HG03571 (cell line): ENCODE measurements around the gene GPR35.

Experiments used
- ATAC-seq: cut with Tn5 transposase; IDR thresholded peaks from one replicate; pipeline ENCODE4 v1.9.1; 2021; ENCODE audit not compliant: unreplicated experiment

Gene GPR35

DNA sequence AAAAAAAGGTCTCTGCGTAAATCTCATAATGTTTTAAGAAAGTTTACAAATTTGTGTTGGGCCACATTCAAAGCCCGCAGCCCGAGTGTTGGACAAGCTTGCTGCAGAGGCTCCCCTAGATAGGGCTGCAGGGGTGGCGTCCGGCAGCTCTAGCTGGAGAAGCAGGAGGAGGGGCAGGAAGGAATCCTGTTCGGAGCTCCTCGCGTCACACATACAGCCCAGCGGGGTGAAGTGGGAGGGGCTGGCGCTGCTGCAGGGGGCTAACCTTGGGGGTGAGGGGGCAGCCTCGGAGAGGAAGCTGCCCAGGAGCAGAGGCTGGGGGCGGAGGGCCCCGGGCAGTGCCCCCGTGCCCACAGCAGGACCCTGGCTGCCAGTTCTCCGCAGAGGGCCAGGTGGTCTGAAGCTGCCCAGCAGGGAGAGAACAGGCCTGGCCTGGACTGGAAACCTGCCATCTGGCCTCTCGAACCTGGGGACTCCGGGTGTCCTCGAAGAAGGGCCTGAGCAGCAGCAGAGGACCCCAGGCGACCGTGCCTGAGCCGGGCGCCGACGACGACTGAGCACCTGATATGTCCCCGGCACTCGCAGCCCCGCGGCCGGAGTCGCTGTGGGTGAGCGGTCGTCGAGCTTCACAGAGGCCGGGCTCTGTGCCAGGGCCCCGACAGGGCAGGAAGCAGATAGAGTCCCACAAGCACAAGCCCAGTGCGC, 2.6 kb upstream of the GPR35 start:
- ATAC-seq = no peak

DNA sequence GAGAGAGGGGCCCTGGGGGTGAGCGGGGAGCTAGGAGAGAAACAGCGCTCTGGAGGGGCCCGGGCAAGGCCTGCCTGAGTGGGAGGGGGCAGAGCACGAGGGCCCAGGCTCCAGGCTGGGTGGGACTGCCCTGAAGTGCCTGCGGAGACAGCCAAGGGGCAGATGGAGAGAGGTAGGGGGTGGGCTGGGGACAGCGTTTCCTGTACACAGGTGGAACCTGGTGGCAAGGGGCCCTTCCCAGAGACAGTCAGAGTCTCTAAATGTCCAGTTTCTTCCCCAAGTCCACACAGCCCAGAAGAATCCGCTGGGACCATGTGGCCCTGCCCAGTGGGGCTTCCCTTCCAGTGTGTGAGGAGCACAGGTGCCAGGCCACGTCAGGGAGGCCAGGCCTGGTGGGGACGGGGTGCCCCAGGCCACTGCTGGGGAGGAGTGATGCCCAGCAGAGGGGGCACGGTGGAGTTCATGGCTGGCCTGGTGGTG, 1.7 kb upstream of the GPR35 start:
- no peak for ATAC-seq

DNA sequence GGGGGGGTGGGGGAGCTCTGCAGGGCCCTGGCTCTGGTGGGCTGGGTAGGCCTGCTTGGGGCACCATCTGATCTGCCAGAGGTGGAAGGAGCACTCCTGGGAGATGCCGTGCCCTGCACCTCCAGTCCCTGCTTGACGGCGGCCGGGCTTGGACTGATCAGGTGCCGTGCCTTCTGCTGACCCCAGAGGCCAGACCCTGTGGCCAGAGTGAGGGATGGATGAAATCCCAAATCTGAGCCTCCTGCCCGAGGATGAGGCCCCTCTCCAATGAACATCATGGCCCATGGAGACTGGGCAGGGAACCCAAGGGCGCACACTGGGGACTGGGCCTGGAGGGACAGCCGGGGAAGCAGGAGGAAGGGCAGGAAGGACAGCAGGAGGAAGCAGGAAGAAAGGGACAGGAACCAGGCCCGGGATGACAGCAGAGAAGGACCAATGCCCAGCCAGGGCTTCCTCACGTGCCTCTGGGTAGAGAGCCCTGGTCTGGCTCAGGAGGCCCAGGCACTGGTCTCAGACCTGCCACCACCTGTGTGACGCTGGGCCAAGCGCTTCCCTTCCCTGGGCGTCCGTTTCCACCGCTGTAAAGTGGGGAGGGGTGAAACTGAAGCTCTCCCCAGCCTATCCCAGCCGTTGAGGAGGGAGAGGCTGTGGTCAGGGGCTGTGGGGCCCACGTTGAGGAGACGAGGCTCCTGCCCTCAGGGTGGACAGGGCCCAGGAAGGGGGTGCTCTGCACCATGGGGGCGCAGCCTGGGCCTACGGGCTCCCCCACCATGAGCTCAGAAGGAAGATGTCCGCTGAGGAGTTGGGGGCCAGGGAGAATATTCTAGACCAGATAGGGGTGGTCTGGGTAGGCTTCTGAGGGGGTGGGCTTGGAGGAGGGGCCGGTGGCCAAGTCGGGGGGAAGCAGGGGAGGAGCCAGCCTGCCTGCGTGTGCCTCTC, 1.0 kb upstream of the GPR35 start:
- no peak for ATAC-seq

GRCh38 chr2:240626531-240627300, 1.4 kb downstream of the GPR35 start:
- ATAC-seq = no peak

GRCh38 chr2:240627736-240628506, 2.6 kb downstream of the GPR35 start:
- ATAC-seq = no peak

DNA sequence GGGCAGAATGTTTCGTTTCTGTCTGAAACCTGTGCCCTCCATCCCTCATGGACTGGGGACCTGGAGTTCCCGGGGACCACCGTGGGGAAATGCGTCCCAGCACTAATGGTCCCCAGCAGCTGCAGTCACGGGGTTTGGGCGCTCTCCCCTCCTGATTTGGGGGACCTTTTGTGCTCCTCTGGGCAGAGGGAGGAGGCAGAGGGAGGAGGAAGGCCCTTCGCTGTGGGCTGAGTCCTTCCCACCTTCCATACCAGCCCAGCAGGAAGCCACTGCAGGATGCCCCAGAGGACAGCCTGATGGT, 3.2 kb downstream of the GPR35 start:
- no peak for ATAC-seq

DNA sequence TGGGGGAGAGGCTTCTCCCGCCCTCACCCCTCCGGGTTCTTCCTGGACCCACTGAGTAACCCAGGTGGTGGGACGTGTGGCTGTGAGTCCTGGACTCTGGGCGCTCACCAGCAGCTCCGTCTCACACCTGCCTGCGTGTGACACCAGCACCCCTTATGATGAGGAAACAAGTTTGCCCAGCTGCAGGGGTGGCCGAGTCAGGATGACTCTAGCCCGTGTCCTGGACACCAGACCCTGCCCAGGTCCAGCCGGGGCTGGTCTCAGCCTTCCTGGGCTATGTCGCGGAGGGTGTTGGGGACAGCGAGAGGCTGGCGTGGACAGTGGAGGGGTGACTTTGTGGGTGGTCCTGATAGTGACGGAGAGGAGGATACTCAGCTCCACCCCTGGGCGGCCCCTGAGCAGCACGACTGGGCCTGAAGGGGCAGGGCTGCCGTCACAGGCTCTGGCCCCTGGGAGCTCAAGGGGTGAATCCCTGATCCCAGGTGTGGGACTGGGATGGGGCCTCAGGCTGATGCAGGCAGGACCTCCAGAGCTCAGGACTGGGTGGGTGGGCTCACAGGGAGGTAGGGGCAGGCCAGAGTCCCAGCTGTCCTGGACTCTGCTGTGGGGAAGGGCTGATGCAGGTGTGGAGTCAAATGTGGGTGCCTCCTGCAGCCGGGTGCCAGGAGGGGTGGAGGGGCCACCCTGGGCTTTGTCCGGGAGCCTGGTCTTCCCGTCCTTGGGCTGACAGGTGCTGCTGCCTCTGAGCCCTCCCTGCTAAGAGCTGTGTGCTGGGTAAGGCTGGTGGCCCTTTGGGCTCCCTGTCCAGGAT, 3.7 kb downstream of the GPR35 start:
- ATAC-seq = no peak

DNA sequence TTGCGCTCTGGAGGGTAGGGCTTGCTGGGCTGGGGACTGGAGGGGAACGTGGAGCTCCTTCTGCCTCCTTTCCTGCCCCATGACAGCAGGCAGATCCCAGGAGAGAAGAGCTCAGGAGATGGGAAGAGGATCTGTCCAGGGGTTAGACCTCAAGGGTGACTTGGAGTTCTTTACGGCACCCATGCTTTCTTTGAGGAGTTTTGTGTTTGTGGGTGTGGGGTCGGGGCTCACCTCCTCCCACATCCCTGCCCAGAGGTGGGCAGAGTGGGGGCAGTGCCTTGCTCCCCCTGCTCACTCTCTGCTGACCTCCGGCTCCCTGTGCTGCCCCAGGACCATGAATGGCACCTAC, 4.3 kb downstream of the GPR35 start:
- ATAC-seq = no peak

- ATAC-seq = no peak
Observed at GRCh38 chr2:240629968-240630770, 4.9 kb downstream of the GPR35 start.

GRCh38 chr2:240630771-240631547, 5.7 kb downstream of the GPR35 start:
- no peak for ATAC-seq

DNA sequence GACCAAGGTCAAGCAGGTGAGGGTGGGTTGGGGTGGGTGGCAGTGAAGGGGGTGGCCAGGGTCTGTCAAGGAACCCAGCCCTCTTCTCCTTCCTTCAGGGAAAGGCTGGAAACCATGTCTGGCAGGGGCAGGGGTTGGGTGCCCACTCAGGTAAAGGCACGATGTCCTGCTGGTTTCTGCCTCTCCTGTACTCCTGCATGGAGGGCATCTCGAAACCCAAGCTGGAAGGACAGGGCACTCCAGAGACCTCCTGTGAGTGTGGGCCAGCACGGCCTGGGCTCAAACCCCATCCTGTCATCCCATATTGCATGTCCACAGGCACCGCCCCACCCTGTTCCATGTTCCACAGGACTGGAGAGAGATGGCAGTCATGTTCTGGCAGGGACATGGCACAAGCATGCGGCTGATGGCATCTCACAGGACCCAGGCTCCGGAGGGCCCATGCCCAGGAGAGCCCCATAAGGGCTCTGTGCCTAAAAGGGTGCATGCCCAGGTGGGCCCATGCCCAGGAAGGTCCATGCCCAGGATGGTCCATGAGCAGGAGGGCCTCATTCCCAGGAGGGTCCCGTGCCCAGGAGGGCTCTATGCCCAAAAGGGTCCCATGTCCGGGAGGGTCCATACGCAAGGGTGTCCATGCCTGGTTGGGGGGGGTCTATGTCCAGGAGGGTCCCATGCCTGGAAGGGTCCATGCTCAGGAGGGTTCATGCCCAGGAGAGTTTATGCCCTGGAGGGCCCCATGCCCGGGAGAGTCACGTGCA, 6.4 kb downstream of the GPR35 start:
- ATAC-seq = no peak

GRCh38 chr2:240632306-240632721, 7.0 kb downstream of the GPR35 start:
- ATAC-seq = no peak

DNA sequence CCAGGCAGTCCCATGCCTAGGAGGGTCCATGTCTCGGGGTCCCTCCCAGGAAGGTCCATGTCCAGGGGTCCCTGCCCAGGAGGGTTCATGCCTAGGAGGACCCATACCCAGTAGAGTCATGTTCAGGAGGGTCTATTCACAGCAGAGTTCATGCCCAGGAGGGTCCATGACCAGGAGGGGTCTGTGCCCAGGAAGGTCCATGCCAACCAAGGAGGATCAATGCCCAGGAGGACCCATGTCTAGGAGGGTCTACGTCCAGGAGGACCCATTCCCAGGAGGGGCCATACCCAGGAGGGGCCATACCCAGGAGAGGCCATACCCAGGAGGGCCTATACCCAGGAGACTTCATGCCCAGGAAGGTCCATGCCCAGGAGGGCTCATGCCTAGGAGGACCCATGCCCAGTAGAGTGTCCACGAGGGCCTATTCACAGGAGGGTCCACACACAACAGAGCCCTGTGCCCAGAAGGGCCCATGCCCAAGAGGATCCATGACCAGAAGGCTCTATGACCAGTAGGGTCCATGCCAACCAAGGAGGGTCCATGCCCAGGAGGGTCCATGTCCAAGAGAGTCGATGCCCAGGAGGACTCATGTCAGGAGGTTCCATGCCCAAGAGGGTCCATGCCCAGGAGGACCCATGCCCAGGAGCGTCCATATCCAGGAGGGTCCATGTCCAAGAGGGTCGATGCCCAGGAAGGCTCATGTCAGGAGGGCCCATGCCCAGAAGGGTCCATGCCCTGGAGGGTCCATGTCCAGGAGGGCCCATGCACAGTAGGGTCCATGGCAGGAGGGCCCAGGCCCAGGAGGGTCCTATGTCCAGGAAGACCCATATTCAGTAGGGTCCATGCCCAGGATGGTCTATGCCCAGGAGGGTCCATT, 10.1 kb downstream of the GPR35 start:
- no peak for ATAC-seq

DNA sequence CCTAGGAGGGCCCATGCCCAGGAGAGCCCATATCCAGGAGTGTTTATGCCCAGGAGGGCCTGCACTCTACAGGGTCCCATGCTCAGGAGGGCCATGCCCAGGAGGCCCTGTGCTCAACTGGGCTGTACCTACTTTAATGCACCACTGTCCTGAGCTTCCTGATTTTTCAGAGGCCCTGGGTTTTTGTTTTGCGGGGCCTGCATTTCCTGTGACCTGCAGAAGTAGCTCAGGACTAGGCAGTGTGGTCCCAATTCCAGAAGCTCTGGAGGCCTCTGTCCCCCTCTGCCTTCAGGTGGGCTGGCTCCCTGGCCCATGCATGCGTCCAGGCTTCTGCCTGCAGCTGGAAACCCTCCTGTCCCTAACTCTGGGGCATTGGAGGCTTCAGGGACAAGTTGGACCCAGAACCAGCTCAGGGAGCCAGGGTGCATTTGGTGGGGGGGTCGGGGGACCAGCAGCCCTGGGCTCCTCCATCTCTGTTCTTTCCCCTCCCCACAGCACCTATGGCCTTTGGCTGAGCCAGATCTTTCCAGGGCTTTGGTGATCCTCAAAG, 10.8 kb downstream of the GPR35 start:
- no peak for ATAC-seq

DNA sequence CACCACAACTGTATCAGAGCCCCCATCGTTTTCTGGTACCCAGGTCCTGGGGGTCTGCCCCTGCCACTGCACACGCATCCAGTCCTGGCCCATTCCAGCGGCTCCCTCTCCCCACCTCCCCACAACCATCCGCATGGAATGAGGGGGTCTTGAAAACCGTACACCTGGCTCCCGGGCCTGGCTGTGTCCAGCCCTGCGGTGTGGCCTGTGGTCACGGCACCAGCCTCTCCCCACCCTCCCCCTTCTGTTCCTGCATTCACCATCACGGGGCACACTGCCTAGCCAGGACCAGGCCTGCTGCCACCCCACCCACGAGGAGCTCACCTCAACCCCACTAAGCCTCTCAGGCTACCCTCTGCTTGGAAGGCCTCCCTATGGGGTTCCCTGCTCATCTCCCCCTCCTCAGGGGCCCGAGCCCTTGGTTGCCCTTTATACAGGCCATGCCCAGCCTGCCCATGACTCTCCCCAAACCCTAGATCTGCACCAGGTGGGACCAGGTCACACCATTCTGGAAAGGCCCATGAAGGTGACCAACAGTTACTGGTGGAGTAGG, 11.4 kb downstream of the GPR35 start:
- ATAC-seq = no peak
